Measurements from ENCODE around the gene ACAN. TPM values are rescaled to one million over a fixed set of nuclear protein-coding genes. Genes with fewer than 3 reads are reported as not detected.

ACAN gene
- total RNA-seq, 1 experiment from 2014 or later, result 0.03 TPM

DNA sequence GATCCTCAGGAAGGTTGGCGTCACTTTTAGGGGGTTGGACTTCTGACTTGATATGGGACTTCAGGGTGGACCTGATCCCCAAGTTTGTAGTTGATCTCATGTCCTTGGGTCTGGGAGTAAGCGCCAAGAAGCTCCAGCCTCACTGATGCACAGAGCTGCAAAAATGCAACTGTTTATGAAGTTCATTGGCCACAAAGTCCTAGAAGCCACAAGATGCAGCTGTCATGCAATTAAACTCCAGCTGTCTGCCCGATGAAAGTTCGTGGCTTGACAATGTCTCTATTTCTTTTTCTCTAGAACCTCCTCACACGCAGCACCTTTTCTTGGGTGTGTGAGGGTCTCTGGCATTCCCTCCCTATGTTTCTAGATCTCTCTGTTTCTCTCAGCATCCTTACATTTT is 9.2 kb upstream of the ACAN start:
- ChIA-PET CTCF (no interaction called here), POLR2A (no interaction called here)
- H3K4me3 ChIP-seq (ENCODE audit: low read depth in 2 of 2, low read length in 2 of 2), result no peak overlapping the region
- peaks cover 5% of the 10 kb centered on the region for H3K27me3 ChIP-seq (ENCODE audit: control insufficient read depth, insufficient read depth, low read length)
- intact Hi-C loops (cut with micrococcal nuclease; ENCODE audit: unreplicated experiment), result no loop called here
- DNase-seq (ENCODE audit: low read depth, low spot score) (no peak), ATAC-seq (no peak)
- no TSS peak for BruUV-seq (replicated peaks)
- H3K36me3 ChIP-seq (ENCODE audit: control insufficient read depth, insufficient read depth, low read length), result no peaks in the 10 kb centered on the region
- H3K4me1 ChIP-seq (ENCODE audit: control insufficient read depth, insufficient read depth, low read length), result no peaks in the 10 kb centered on the region
- TF ChIP-seq CTCF (IDR thresholded peaks at IDR 0.05) (no peak), TCF7L2 (IDR thresholded peaks at IDR 0.05; ENCODE audit: low read depth, low read length) (no peak), POLR2AphosphoS5 (IDR thresholded peaks at IDR 0.05; ENCODE audit: low read depth, low read length) (no peak), SIN3A (IDR thresholded peaks at IDR 0.05; ENCODE audit: borderline replicate concordance, insufficient read depth, low read depth, low read length) (no peak)
- TF ChIP-seq, protein P1, sequence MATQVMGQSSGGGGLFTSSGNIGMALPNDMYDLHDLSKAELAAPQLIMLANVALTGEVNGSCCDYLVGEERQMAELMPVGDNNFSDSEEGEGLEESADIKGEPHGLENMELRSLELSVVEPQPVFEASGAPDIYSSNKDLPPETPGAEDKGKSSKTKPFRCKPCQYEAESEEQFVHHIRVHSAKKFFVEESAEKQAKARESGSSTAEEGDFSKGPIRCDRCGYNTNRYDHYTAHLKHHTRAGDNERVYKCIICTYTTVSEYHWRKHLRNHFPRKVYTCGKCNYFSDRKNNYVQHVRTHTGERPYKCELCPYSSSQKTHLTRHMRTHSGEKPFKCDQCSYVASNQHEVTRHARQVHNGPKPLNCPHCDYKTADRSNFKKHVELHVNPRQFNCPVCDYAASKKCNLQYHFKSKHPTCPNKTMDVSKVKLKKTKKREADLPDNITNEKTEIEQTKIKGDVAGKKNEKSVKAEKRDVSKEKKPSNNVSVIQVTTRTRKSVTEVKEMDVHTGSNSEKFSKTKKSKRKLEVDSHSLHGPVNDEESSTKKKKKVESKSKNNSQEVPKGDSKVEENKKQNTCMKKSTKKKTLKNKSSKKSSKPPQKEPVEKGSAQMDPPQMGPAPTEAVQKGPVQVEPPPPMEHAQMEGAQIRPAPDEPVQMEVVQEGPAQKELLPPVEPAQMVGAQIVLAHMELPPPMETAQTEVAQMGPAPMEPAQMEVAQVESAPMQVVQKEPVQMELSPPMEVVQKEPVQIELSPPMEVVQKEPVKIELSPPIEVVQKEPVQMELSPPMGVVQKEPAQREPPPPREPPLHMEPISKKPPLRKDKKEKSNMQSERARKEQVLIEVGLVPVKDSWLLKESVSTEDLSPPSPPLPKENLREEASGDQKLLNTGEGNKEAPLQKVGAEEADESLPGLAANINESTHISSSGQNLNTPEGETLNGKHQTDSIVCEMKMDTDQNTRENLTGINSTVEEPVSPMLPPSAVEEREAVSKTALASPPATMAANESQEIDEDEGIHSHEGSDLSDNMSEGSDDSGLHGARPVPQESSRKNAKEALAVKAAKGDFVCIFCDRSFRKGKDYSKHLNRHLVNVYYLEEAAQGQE (IDR thresholded peaks at IDR 0.05; ENCODE audit: insufficient read depth in 1 of 2, low read depth in 2 of 2, low read length in 1 of 2), result no peak
- no peaks in the 10 kb centered on the region for H3K9me3 ChIP-seq (ENCODE audit: control insufficient read depth, insufficient read depth, low read depth, low read length)
- in situ Hi-C loops (cut with HindIII; ENCODE audit: low pct_unique_long_range_greater_than_20kb, low sequenced_read_pairs), result no loop called here
- H3K27ac ChIP-seq (ENCODE audit: low read length), result no peak overlapping the region

DNA sequence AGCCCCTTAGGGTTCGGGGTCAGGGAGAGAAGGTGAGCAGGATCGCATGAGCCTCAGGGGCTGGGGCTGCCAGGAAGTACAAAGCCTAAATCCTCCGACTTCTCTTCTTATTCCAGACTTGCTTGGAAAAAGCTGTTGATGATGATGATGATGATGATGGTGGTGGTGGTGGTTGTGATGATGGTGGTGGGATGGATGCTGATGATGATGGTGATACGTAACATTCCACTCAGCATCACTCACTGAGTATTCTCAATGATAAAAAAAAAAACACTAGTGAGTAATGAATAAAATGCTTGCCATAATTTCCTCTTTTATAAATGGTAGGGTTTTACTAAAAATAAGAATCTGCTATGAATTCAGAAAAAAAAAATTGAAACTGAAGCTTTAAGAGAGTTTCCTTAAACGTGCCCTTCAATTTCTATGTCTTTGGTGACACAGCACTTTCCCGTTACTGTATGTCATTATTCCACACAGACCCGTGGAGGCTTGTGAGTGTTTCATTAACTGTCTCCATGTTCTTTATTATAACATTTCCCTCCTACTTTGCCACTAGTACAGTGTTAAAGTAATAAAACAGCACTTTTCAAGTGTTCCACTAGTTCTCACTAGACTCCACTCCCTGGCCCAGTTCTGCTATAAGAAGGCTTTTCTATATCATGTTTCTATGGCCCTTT is 5.4 kb upstream of the ACAN start:
- CTCF ChIA-PET, result no interaction called here
- ATAC-seq (no peak), DNase-seq (ENCODE audit: low read depth, low spot score) (no peak)
- POLR2A ChIA-PET, result interaction anchor here (0.6 kb wide), 2 partner anchors 10 to 37 kb away, joined by 3 read pairs; no protein-coding TSS in a partner anchor
- no peaks in the 10 kb centered on the region for H3K36me3 ChIP-seq (ENCODE audit: control insufficient read depth, insufficient read depth, low read length)
- peaks cover 5% of the 10 kb centered on the region for H3K27me3 ChIP-seq (ENCODE audit: control insufficient read depth, insufficient read depth, low read length)
- intact Hi-C loops (cut with micrococcal nuclease; ENCODE audit: unreplicated experiment), result no loop called here
- no peak overlapping the region for H3K27ac ChIP-seq (ENCODE audit: low read length)
- H3K4me1 ChIP-seq (ENCODE audit: control insufficient read depth, insufficient read depth, low read length), result no peaks in the 10 kb centered on the region
- no peak overlapping the region for H3K4me3 ChIP-seq (ENCODE audit: low read depth in 2 of 2, low read length in 2 of 2)
- no peaks in the 10 kb centered on the region for H3K9me3 ChIP-seq (ENCODE audit: control insufficient read depth, insufficient read depth, low read depth, low read length)
- TF ChIP-seq TCF7L2 (IDR thresholded peaks at IDR 0.05; ENCODE audit: low read depth, low read length) (no peak), SIN3A (IDR thresholded peaks at IDR 0.05; ENCODE audit: borderline replicate concordance, insufficient read depth, low read depth, low read length) (no peak), POLR2AphosphoS5 (IDR thresholded peaks at IDR 0.05; ENCODE audit: low read depth, low read length) (no peak), CTCF (IDR thresholded peaks at IDR 0.05) (no peak)
- TF ChIP-seq, protein P1 (IDR thresholded peaks at IDR 0.05; ENCODE audit: insufficient read depth in 1 of 2, low read depth in 2 of 2, low read length in 1 of 2), result no peak
- in situ Hi-C loops (cut with HindIII; ENCODE audit: low pct_unique_long_range_greater_than_20kb, low sequenced_read_pairs), result no loop called here
- BruUV-seq (replicated peaks), result no TSS peak

Measured in Panc1 (cell line).